Tibial nerve (tissue), 4 donors: ENCODE measurements around the gene LENEP. TPM values are rescaled to one million over a fixed set of nuclear protein-coding genes. Genes with fewer than 3 reads are reported as not detected.

Experiments
- DNase-seq, 2 donors: peaks; one replicate each; pipeline ENCODE4 v3.0.0-alpha.2; 2019; ENCODE audit warnings: low spot score in 2 of 2
- H3K27ac ChIP-seq, 4 donors: fragments of 200-600 bp; sonication (generic) in 3 of 4; one replicate each; pipeline ENCODE4 v1.5.1; 2017 to 2019; ENCODE audit warnings: mild to moderate bottlenecking in 1 of 4
- H3K27me3 ChIP-seq, 2 donors: fragments of 200-600 bp; sonication (generic) in 1 of 2; one replicate each; pipeline versions ENCODE4 v1.5.1 to v1.6.0; 2017 to 2019
- H3K36me3 ChIP-seq, 3 donors: fragments of 200-600 bp; sonication (generic); one replicate each; pipeline ENCODE4 v1.5.1; 2018 to 2019
- H3K4me1 ChIP-seq, 4 donors: fragments of 200-600 bp; sonication (generic) in 3 of 4; one replicate each; pipeline ENCODE4 v1.5.1; 2017 to 2019
- H3K4me3 ChIP-seq, 4 donors: fragments of 200-600 bp; sonication (generic) in 3 of 4; one replicate each; pipeline ENCODE4 v1.5.1; 2017 to 2019; ENCODE audit warnings: mild to moderate bottlenecking in 1 of 4, moderate library complexity in 1 of 4
- H3K9me3 ChIP-seq, 4 donors: fragments of 200-600 bp; sonication (generic) in 3 of 4; one replicate each; pipeline ENCODE4 v1.5.1; 2017 to 2019
- CTCF ChIP-seq, 5 experiments: fragments of 200-600 bp in 3 of 5; fragments of 450-650 bp in 2 of 5; sonication (generic) in 3 of 5; IDR thresholded peaks; one replicate each; pipeline ENCODE4 v1.5.1; 2016 to 2019; ENCODE audit warnings: antibody characterized with exemption in 5 of 5, mild to moderate bottlenecking in 3 of 5, moderate library complexity in 2 of 5
- EP300 ChIP-seq, 2 donors: sonication (generic); formaldehyde crosslinking; IDR thresholded peaks; one replicate each; pipeline ENCODE4 v1.6.1; 2017; ENCODE audit warnings: antibody characterized with exemption in 2 of 2, mild to moderate bottlenecking in 1 of 2
- POLR2A ChIP-seq, 2 donors: fragments of 450-650 bp; IDR thresholded peaks; one replicate each; pipeline ENCODE4 v1.6.1; 2017; ENCODE audit warnings: antibody characterized with exemption in 2 of 2, mild to moderate bottlenecking in 2 of 2, moderate library complexity in 2 of 2
- WGBS, 2 donors: methylation state at CpG; one replicate each; pipeline ENCODE4 v1.1.5; 2018; 5-methylcytosine and 5-hydroxymethylcytosine counted together
- total RNA-seq, 4 donors: library from RNA; depleted of rRNA; stranded (reverse); fragments of >200 nt; gene quantifications; one replicate each; pipeline ENCODE4 v1.1.0, GENCODE V29; 2016

The LENEP gene
- total RNA-seq, 4 donors from 2014 or later, result 1.5 TPM; not detected in 3

- TF ChIP-seq POLR2A (IDR thresholded peaks at IDR 0.05), result no peak
- no peak for TF ChIP-seq EP300 (IDR thresholded peaks at IDR 0.05)
- TF ChIP-seq CTCF (IDR thresholded peaks at IDR 0.05), result no peak
- no peaks in the 10 kb centered on the region for H3K9me3 ChIP-seq
- H3K4me3 ChIP-seq, result peak overlapping the region in 1 of 4 donors; percentile 51
- peak overlapping the region; percentile 96 to 100 (median 99) for H3K27ac ChIP-seq
- WGBS, 2 donors, result 24 to 51% methylated on average over 5 of the region's 5 CpGs
- H3K4me1 ChIP-seq, result peaks cover 0 to 73% (median 44%) of the 10 kb centered on the region in 4 donors
- DNase-seq, result no peak
- no peaks in the 10 kb centered on the region for H3K27me3 ChIP-seq
- peaks cover 0 to 52% (median 21%) of the 10 kb centered on the region in 3 donors for H3K36me3 ChIP-seq
Measured at GRCh38 chr1:154969246-154969645, 24.1 kb upstream of the LENEP start.

- peaks cover 0 to 68% (median 44%) of the 10 kb centered on the region in 4 donors for H3K4me1 ChIP-seq
- TF ChIP-seq EP300 (IDR thresholded peaks at IDR 0.05) (no peak), CTCF (IDR thresholded peaks at IDR 0.05) (no peak), POLR2A (IDR thresholded peaks at IDR 0.05) (no peak)
- DNase-seq, result no peak
- H3K9me3 ChIP-seq, result no peaks in the 10 kb centered on the region
- WGBS, 2 donors, result 9 to 18% methylated on average over 16 to 22 of the region's 22 CpGs
- peaks cover 0 to 45% (median 21%) of the 10 kb centered on the region in 3 donors for H3K36me3 ChIP-seq
- peak overlapping the region; percentile 26 to 51 (median 42) for H3K4me3 ChIP-seq
- peak overlapping the region; percentile 96 to 100 (median 99) for H3K27ac ChIP-seq
- no peaks in the 10 kb centered on the region for H3K27me3 ChIP-seq
Measured at GRCh38 chr1:154969860-154970452, 23.4 kb upstream of the LENEP start.

- H3K4me1 ChIP-seq, result peaks cover 0 to 68% (median 44%) of the 10 kb centered on the region in 4 donors
- WGBS, 2 donors, result 6 to 7% methylated on average over 11 to 13 of the region's 15 CpGs
Measured at GRCh38 chr1:154970631-154971340, 22.6 kb upstream of the LENEP start, which contains the start of gene SHC1. Gene SHC1, minus strand, starts transcription at chr1:154970747. Its CDS starts 221 bp downstream, at chr1:154970526.

GRCh38 chr1:154971341-154971998 is 21.9 kb upstream of the LENEP start:
- TF ChIP-seq EP300 (IDR thresholded peaks at IDR 0.05), result no peak
- H3K27me3 ChIP-seq, result no peaks in the 10 kb centered on the region
- 42 to 58% methylated on average over 10 of the region's 10 CpGs for WGBS, 2 donors
- H3K27ac ChIP-seq, result peak overlapping the region; percentile 96 to 100 (median 99)
- no peaks in the 10 kb centered on the region for H3K9me3 ChIP-seq
- H3K4me1 ChIP-seq, result peaks cover 0 to 75% (median 47%) of the 10 kb centered on the region in 4 donors
- peaks cover 0 to 30% (median 11%) of the 10 kb centered on the region in 3 donors for H3K36me3 ChIP-seq
- peak overlapping the region in 2 of 4 donors; percentile 36 to 51 for H3K4me3 ChIP-seq
- DNase-seq, result peak in 1 of 2 donors; percentile 69

More at GRCh38 chr1:154970631-154971340, 22.6 kb upstream of the LENEP start, which contains the start of gene SHC1:
- Histone ChIP-seq H3K36me3 (peaks cover 0 to 37% (median 17%) of the 10 kb centered on the region in 3 donors), H3K27ac (peak within 1 kb of the TSS; percentile 96 to 100 (median 99)), H3K27me3 (no peaks in the 10 kb centered on the region), H3K4me3 (peak within 1 kb of the TSS; percentile 26 to 51 (median 42)), H3K9me3 (no peaks in the 10 kb centered on the region)
- peak; percentile 91 to 92 for TF ChIP-seq POLR2A (IDR thresholded peaks at IDR 0.05)
- TF ChIP-seq EP300 (IDR thresholded peaks at IDR 0.05), result peak in 1 of 2 donors; percentile 89
- peak in 1 of 5 experiments; percentile 5 for TF ChIP-seq CTCF (IDR thresholded peaks at IDR 0.05)
- DNase-seq, result peak; percentile 90 to 93

- Histone ChIP-seq H3K4me1 (peaks cover 0 to 74% (median 47%) of the 10 kb centered on the region in 4 donors), H3K27ac (peak overlapping the region; percentile 96 to 100 (median 99)), H3K27me3 (no peaks in the 10 kb centered on the region), H3K36me3 (peaks cover 0 to 23% (median 10%) of the 10 kb centered on the region in 3 donors), H3K9me3 (no peaks in the 10 kb centered on the region), H3K4me3 (peak overlapping the region in 1 of 4 donors; percentile 75)
- TF ChIP-seq CTCF (IDR thresholded peaks at IDR 0.05) (no peak), EP300 (IDR thresholded peaks at IDR 0.05) (no peak), POLR2A (IDR thresholded peaks at IDR 0.05) (no peak)
- no peak for DNase-seq
- WGBS, 2 donors, result 64 to 68% methylated on average over 3 of the region's 3 CpGs
Measured at GRCh38 chr1:154972213-154972516, 21.2 kb upstream of the LENEP start.
